Ovary (tissue), 9 donors: ENCODE measurements around the gene TMEM59L. TPM values are rescaled to one million over a fixed set of nuclear protein-coding genes. Genes with fewer than 3 reads are reported as not detected.

ENCODE experiments used
- DNase-seq, 5 donors: peaks; one replicate each; pipeline ENCODE4 v3.0.0-alpha.2; 2019 to 2020
- H3K27ac ChIP-seq, 2 donors: fragments of 200-600 bp; one replicate each; pipeline versions ENCODE4 v1.5.1 to v1.8.0; 2019 to 2022
- H3K27me3 ChIP-seq: fragments of 200-600 bp; one replicate; pipeline ENCODE4 v1.8.0; 2022
- H3K36me3 ChIP-seq: fragments of 200-600 bp; sonication (generic); one replicate; pipeline ENCODE4 v1.5.1; 2019
- H3K4me1 ChIP-seq: one replicate; pipeline ENCODE4 v1.8.1; 2013; ENCODE audit warnings: mild to moderate bottlenecking, moderate library complexity; ENCODE audit not compliant: insufficient read depth
- H3K4me3 ChIP-seq: fragments of 200-600 bp; sonication (generic); one replicate; pipeline ENCODE4 v1.5.1; 2017
- H3K9me3 ChIP-seq, 2 donors: fragments of 200-600 bp in 1 of 2; sonication (generic) in 1 of 2; one replicate each; pipeline versions ENCODE4 v1.5.1 to v1.8.1; 2013 to 2019; ENCODE audit warnings: mild to moderate bottlenecking in 1 of 2, moderate library complexity in 1 of 2
- EP300 ChIP-seq: sonication (generic); formaldehyde crosslinking; IDR thresholded peaks from one replicate; pipeline ENCODE4 v1.6.1; 2017; ENCODE audit warnings: antibody characterized with exemption
- POLR2A ChIP-seq: fragments of 450-650 bp; IDR thresholded peaks from one replicate; pipeline ENCODE4 v1.6.1; 2017; ENCODE audit warnings: antibody characterized with exemption, mild to moderate bottlenecking, moderate library complexity
- WGBS, 3 donors: extraction: QIAGEN DNeasy Blood & Tissue Kit in 1 of 3; methylation state at CpG; one replicate each; pipeline versions ENCODE4 v1.1.5 to v1.1.7; 2013 to 2017; 5-methylcytosine and 5-hydroxymethylcytosine counted together
- intact Hi-C, 4 donors: fragments of 100-400 bp; cut with DNase I; formaldehyde crosslinking; loops; one replicate each; pipeline versions ENCODE4 v1.11.0 to v1.15.1; 2022 to 2023
- polyA plus RNA-seq, 2 donors: library from polyadenylated mRNA; stranded (reverse); fragments of 200-250 nt in 1 of 2; fragments of 350-450 nt in 1 of 2; fragmentation: Illumina TruSeq in 1 of 2; extraction: RNeasy Lipid Tissue Mini Kit (QIAGEN cat#74804) in 1 of 2; gene quantifications; one replicate each; pipeline ENCODE4 v1.2.3, GENCODE V29; 2013 to 2014
- total RNA-seq, 7 donors: library from RNA; depleted of rRNA in 2 of 7; stranded (reverse); fragments of >200 nt in 2 of 7; fragmentation: NEBNext Ultra II Directional in 3 of 7; extraction: Animal tissue kit (Norgen Biotek cat#: 25700) in 3 of 7; gene quantifications; one replicate each; pipeline versions ENCODE4 v1.1.0 to v1.2.4, GENCODE V29; 2016 to 2023
- TF ChIP-seq, protein P1 (sequence below), 3 donors: fragments of 450-650 bp in 2 of 3; fragments of 200-600 bp in 1 of 3; IDR thresholded peaks; one replicate each; pipeline versions ENCODE4 v1.5.1 to v1.8.0; 2016 to 2022; ENCODE audit warnings: antibody characterized with exemption in 3 of 3, mild to moderate bottlenecking in 1 of 3
- donor health status: DM: no; HTN: no; CAD: no; lungs with moderate emphysema.
- donor health status: DM: no; HTN: no; CAD: no.
- donor health status: Bipolar disorder and iron deficiency.
- donor health status: DM: yes; HTN: yes; CAD: no.
- donor health status: DM: no; HTN: no; CAD: no.
- donor health status: DM: yes; HTN: yes; CAD: no.

TMEM59L gene
- total and polyA plus RNA-seq, 9 donors, result 0.20 to 0.53 (median 0.51) TPM; not detected in 4

DNA sequence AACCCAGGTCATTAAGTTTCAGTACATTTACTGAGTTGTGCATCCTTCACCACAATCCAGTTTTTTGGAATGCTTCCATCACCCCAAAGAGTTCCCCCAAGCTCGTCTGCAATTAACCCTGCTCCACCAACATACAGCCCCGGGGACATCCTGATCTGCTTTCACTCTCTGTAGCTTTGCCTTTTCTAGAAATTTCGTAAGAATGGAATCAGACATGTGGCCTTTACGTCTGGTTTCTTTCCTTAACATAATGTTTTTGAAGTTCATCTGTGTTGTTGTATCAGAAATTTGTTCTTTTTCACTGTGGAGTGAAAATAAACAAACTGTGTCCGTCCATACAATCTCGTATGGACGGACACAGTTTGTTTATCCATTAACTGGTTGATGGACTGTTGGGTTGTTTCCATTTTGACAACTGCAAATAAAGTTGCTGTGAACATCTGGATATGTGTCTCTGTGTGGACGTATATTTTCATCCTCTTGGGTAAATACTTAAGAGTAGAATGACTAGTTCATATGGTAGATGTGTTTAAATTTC is 27.1 kb downstream of the TMEM59L start:
- WGBS, 3 donors, result 65 to 73% (median 67%) methylated on average over 8 of the region's 8 CpGs
- TF ChIP-seq EP300 (no peak), POLR2A (no peak)
- TF ChIP-seq, protein P1, sequence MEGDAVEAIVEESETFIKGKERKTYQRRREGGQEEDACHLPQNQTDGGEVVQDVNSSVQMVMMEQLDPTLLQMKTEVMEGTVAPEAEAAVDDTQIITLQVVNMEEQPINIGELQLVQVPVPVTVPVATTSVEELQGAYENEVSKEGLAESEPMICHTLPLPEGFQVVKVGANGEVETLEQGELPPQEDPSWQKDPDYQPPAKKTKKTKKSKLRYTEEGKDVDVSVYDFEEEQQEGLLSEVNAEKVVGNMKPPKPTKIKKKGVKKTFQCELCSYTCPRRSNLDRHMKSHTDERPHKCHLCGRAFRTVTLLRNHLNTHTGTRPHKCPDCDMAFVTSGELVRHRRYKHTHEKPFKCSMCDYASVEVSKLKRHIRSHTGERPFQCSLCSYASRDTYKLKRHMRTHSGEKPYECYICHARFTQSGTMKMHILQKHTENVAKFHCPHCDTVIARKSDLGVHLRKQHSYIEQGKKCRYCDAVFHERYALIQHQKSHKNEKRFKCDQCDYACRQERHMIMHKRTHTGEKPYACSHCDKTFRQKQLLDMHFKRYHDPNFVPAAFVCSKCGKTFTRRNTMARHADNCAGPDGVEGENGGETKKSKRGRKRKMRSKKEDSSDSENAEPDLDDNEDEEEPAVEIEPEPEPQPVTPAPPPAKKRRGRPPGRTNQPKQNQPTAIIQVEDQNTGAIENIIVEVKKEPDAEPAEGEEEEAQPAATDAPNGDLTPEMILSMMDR (IDR thresholded peaks at IDR 0.05), result no peak
- no peaks in the 10 kb centered on the region for H3K27me3 ChIP-seq
- H3K4me1 ChIP-seq, result peaks cover 6% of the 10 kb centered on the region
- no peaks in the 10 kb centered on the region for H3K36me3 ChIP-seq
- H3K9me3 ChIP-seq, result no peaks in the 10 kb centered on the region
- H3K4me3 ChIP-seq, result no peak overlapping the region
- no peak for DNase-seq
- intact Hi-C loops, result no loop called here
- no peak overlapping the region for H3K27ac ChIP-seq

DNA sequence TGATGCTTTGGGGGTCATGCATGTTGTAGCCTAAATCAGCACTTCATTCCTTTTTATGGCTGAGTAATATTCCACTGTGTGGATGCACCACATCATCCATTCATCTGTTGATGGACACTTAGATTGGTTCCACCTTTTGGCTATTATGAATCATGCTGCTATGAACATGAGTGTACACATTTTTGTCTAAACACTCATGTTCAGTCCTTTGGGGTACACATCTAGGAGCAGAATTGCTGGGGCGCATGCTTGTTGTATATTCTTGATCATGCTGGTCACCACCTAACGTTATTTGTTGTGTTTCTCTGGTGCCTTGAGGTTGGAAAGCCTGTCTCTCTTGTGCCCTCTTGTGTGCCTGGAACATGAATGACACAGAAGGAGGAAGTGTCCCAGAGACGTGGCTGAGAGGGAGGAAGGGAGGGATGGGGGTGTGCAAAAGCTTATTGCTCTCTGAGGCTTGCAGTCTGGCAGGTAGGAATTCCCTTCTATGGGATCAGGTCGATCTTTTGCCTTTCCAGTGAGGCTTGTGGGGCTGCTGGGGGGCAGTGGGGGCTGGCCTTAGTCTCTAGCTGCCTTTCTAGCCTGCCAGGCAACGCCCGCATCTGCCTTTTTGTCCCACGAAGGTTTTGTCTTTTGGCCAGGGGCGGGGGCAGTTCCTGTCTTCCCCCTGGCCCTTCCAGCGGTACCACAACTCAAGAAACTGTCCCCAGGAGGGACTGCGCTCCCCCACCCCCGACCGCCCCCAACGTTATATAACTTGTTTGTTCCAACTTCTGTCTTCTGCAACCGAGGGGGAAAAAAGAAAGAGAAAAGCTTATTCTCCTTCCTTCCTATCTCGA is 31.7 kb downstream of the TMEM59L start:
- WGBS, 3 donors, result 72 to 78% (median 75%) methylated on average over 15 of the region's 15 CpGs
- Histone ChIP-seq H3K4me3 (no peak overlapping the region), H3K27me3 (no peaks in the 10 kb centered on the region), H3K27ac (no peak overlapping the region), H3K9me3 (no peaks in the 10 kb centered on the region), H3K4me1 (peaks cover 8% of the 10 kb centered on the region), H3K36me3 (no peaks in the 10 kb centered on the region)
- TF ChIP-seq EP300 (no peak), POLR2A (no peak)
- TF ChIP-seq, protein P1 (IDR thresholded peaks at IDR 0.05), result no peak
- intact Hi-C loops, result no loop called here
- no peak for DNase-seq

DNA sequence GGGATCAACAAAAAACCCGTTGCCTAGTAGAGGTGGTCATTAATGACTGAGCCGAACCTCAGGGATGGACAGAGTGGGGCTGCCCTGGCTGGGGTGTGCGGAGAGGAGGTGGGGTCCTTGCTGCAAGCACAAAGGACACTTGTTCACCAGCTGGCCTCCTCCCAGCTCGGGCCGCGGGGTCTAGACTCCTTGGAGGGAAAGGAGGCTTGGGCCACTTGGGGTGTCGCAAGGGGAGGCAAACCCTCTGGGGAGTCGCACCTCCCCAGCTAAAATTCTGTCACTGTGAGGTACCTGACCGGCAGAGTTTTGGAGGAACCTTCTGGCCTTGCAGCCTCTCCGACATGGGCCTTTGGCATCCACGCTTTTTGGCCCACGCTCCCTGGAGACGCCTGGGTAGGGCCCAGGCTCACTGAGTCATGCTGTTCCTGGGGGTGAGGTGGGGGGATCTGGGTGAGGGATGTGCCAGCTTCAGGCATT is 32.4 kb downstream of the TMEM59L start:
- TF ChIP-seq, protein P1 (IDR thresholded peaks at IDR 0.05), result no peak
- TF ChIP-seq EP300 (no peak), POLR2A (no peak)
- Histone ChIP-seq H3K4me3 (no peak overlapping the region), H3K9me3 (no peaks in the 10 kb centered on the region), H3K27me3 (no peaks in the 10 kb centered on the region), H3K27ac (no peak overlapping the region), H3K36me3 (no peaks in the 10 kb centered on the region), H3K4me1 (peaks cover 10% of the 10 kb centered on the region)
- WGBS, 3 donors, result 85 to 88% (median 88%) methylated on average over 13 of the region's 13 CpGs
- intact Hi-C loops, result no loop called here
- no peak for DNase-seq

DNA sequence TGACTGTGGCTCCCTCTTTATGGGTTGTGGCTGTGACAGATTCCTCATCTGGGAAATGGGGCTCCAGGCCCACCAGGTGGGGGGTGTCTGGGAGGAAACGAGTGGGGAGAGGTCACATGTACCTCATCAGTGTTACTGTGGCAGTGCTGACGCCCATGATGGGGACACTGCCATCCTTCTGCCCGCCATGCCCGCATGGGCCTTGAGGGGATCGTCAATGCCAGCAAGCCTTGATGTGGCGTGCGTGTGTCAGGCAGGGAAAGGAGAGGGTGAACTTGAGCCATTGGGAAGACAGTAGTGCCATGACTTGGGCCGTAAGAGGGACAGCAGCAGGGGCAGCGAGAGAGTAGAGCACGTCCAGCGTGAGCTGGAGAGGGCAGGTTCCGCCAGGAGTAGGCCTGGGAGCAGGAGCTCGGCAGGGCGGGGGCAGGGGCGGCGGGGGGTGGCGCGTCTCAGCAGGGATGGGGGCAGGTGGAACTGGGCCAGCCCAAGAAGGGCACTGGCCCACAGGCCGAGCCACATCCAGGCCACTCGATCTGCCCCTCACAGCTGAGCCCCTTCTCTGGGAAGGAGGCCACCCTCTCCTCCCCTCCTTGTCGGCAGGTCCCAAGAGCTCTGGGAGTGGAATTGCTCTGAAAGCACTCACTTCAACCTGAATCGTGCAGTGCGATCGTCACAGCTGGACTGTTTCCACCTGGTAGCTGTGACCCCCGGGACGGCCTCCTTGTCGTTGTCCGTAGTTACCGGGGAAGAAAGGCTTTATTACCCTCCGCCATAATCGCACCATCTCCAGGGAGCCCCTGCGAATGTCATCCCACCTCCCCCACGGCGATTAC is 34.1 kb downstream of the TMEM59L start:
- H3K4me1 ChIP-seq, result peaks cover 20% of the 10 kb centered on the region

More for the DNA sequence above, 34.1 kb downstream of the TMEM59L start:
- no peak overlapping the region for H3K4me3 ChIP-seq
- intact Hi-C loops, result no loop called here
- no peaks in the 10 kb centered on the region for H3K36me3 ChIP-seq
- no peak for TF ChIP-seq EP300
- no peak for TF ChIP-seq POLR2A
- TF ChIP-seq, protein P1 (IDR thresholded peaks at IDR 0.05), result no peak
- H3K27ac ChIP-seq, result no peak overlapping the region
- no peaks in the 10 kb centered on the region for H3K27me3 ChIP-seq
- no peak for DNase-seq
- 90 to 91% (median 90%) methylated on average over 34 of the region's 34 CpGs for WGBS, 3 donors
- no peaks in the 10 kb centered on the region for H3K9me3 ChIP-seq
